ENCODE results near the gene ATG7.
"Not testable (repeated sequence)": the region's sequence is repeated elsewhere in the genome, so short reads cannot be mapped to it uniquely, and the experiment has no call there.

ATG7 gene

DNA sequence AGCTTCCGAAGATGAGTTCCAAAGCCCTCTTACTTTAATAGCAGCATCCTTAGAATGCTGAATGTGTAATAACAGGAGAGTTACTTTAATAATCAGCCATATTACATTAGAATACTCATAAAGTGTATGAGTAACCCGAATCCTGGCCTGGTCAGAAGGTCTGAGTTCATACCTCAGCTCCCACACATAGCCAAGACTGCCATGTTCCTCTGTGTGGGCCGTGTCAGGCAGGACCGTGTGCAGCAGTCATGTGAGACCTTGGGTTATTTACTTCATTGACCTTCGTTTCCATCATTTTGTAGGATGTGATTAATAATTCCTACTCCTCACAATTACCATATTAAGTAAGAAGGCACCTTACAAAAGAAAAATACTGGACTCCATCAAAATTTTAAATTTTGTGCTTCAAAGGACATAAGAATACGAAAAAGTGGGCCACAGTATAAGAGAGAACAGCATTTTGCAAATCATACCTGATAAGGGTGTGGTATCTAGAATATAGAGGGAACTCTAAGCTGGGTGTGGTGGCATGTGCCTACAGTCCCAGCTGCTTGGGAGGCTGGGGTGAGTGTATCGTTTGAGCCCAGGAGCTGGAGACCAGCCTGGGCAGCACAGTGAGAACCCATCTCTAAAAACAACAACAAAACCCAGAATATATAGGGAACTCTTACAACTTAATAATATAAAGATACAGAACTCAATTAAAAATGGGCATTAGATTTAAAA, 163.4 kb downstream of the ATG7 start:
- no peak for DNase-seq

DNA sequence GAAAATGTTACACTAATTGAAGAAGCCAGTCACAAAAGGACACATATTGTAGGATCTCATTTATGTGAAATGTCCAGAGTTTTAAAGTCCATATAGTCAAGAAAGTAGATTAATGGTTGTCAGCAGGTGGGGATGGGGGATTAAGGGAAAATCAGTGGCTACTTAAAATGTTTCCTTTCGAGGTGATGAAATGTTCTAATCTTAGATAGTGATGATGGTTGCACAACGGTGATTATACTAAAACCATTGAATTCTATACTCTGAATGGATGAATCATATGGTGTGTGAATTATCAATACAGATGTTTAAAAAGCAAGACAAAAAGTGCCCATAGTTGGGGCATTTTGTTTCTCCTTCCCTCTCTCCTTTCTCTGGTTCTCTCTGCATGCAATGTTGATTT, 164.6 kb downstream of the ATG7 start:
- no peak for DNase-seq

DNA sequence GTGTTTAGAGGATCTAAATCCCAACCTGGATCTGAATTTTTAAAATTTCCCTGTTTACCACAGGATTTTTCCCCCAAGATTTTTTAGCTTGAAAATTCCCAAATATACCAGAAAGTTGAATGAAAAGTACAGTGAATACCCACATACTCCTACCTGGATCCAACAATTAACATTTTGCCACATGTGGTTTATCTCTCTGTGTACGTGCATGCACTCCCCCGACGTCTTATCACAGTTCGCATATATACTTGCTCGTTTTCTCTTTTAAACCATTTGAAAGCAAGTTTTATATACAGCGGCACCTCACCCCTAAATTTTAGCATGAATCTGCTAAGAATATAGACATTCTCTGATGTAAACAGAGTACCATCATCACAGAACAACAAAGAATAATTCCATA, 165.3 kb downstream of the ATG7 start:
- DNase-seq = no peak

- DNase-seq = no peak
These were observed 166.4 kb downstream of the ATG7 start for GRCh38 chr3:11438646-11439045.

DNA sequence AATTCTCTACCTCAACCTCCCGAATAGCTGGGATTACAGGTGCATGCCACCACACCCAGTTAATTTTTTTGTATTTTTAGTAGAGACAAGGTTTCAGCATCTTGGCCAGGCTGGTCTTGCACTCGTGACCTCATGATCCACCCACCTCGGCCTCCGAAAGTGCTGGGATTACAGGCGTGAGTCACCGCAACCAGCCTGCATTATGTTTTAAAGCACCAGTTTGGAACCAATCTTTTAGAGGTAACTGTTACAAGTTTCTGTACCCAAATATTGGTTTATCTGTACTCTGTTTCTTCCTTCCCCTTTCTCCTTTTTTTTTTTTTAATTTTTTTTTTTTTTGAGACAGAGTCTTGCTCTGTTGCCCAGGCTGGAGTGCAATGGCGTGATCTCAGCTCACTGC, 169.1 kb downstream of the ATG7 start:
- DNase-seq = not testable (repeated sequence)

- DNase-seq = no peak
These were observed 172.2 kb downstream of the ATG7 start for GRCh38 chr3:11444404-11444803.

GRCh38 chr3:11445193-11445592, 173.0 kb downstream of the ATG7 start:
- not testable (repeated sequence) for DNase-seq

DNA sequence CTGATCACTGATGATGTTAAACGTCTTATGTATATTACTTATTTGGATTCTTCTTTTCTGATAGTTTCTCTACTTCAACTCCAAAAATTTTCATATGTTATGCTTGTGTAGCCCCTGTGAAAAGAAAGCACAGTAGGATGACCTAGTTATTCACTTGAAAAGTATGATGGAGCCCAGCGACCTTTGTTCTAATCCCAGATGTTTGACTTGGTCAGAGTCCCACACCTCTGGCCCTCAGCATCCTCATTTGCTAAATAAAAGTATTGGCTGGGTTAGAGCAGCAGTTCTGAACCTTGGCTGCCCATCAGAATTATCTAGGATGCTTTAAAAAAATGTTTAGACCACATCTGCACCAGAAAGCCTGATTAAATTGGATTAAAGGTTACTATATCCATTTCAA, 173.7 kb downstream of the ATG7 start:
- DNase-seq = no peak

GRCh38 chr3:11447584-11448200, 175.5 kb downstream of the ATG7 start:
- no peak for DNase-seq

GRCh38 chr3:11450015-11450414, 177.8 kb downstream of the ATG7 start:
- DNase-seq = no peak

- DNase-seq = no peak
These were observed 180.1 kb downstream of the ATG7 start for GRCh38 chr3:11452312-11452711.

- DNase-seq = no peak
These were observed 181.0 kb downstream of the ATG7 start for GRCh38 chr3:11452885-11453847.

DNA sequence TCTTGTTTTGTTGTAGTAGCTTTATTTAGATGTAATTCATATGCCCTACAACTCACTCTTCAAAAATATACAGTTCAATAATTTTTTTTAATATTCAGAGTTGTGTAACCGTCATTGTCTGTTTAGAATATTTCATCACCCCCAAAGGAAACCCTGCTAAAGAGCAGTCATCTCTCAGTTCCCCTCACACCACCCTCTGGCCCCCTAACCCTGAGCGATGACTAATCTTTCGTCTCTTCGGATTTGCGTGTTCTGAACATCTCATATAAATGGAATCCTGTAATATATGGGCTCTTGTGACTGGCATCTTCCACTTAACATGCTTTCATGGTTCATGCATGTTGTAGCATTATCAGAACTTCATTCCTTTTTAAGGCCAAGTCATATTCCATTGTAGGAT, 183.8 kb downstream of the ATG7 start:
- DNase-seq = no peak

DNA sequence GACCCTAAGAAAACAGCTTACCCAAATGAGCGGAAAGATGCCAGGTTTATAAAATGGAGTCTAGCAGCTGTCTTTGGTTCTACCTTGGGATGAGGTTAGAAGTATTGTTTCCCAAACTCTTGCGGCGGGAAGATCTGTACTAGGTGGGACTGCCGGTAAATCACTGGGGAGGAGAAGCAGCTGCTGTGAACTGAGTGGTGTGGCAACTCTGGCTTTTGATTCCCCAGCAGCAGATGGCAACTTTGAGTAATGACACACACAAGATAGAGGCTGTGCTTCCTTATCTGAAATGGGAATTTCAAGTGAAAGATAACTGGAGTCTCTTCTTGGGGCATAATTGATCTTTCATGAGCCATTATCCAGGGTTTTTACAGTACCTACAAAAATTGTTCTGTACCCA, 184.9 kb downstream of the ATG7 start:
- no peak for DNase-seq

GRCh38 chr3:11459186-11459824, 187.1 kb downstream of the ATG7 start:
- DNase-seq = no peak

DNA sequence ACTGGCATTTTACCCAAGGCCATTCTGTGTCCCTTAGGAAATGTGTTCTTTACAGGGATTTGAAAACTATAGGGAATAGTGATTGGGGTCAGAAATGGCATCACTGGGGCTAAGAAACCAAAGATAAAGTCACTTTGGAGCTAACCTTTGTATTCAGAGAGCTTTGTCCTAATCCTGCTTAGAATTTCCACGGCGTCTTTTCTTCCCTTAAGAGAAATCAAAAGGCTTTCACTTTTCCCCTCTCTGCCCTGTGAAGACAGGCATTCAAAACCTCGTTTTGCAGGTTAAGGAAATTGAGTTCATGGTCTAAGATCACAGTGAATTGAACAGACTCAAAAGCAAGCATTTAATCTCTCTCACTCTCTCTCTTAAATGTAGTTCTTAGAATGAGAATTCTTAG, 189.0 kb downstream of the ATG7 start:
- DNase-seq = no peak

GRCh38 chr3:11462673-11463072, 190.5 kb downstream of the ATG7 start:
- DNase-seq = not testable (repeated sequence)

GRCh38 chr3:11463591-11463990, 191.4 kb downstream of the ATG7 start:
- no peak for DNase-seq

DNA sequence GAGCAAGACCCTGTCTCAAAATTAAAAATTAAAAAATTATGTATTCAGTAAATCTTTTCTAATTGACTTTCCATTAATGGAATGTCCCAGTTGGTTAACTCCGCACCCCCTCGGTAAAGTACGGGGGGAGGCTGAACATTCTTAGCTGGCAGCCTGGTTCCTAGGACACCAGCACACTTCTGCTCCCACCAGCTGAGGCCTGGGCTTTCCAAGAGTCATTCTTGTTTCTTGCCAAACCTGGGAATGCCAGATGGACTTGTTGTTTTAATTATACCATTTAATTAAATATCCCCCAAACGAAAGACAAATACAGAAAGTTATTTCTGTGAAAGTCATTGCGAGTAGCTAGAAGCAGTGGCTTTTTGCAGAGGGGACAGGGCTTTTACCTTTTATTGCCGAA, 192.2 kb downstream of the ATG7 start:
- DNase-seq = no peak

DNA sequence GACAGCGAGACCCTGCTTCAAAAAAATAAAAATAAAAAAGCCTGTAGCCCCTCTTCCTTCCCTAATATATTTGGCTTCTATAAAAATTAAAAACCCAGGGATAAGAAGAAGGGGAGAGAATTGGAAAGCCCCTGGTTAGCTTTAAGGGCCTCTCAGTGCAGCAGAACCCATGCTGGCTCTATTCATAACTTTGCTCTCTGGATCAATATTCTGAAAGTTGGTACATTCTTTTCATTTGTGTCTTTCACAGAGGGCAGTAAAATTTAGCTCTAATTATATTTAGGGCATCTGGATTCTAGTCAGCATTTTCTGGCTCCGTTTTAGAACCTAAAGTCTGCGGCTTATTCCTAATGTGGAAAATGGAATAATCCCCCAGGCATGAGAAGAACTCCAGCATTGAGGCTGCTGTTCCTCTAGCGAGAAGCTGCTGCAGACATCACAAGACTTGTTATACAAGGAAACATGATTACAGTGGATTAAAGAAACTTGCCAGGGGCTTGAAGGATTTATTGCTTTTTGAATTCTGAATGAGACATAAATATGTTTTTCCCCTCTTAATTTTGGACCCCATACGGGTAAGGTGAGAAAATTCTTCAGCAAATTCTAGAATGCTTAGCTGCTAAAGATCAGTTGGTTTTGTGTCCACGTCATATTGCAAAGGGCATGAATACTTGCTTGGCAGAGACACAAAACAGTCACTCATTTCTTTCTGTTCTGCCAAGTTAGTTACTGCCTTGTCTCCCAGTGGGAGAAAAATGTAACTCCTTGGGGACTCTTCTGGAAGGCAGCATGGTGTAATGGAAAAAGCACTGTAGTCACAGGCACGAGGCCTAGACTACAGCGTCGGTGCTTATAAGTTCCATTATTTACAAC, 193.8 kb downstream of the ATG7 start:
- DNase-seq = no peak

- DNase-seq = no peak
These were observed 195.7 kb downstream of the ATG7 start for GRCh38 chr3:11467875-11468274.

All from activated CD4-positive, alpha-beta T cell treated with anti-CD3 and anti-CD28 coated beads, Interleukin-2, amount 50 U/mL, for 4 hours (primary cell).